Placental pericyte (primary cell): ENCODE results near the gene SRSF10. TPM values are rescaled to one million over a fixed set of nuclear protein-coding genes. Genes with fewer than 3 reads are reported as not detected.

Experiments
- small RNA-seq: library from RNA; depleted of rRNA; stranded (forward); fragments of <200 nt; gene quantifications from one replicate; pipeline ENCODE3, GENCODE V24; 2012; ENCODE audit warnings: low replicate concordance
- total RNA-seq: library from RNA; depleted of rRNA; stranded (reverse); fragments of >200 nt; gene quantifications from 2 replicates; pipeline ENCODE4 v1.2.3, GENCODE V29; 2012

The SRSF10 gene
- 102 and 125 TPM in 2 replicates for total RNA-seq

DNA sequence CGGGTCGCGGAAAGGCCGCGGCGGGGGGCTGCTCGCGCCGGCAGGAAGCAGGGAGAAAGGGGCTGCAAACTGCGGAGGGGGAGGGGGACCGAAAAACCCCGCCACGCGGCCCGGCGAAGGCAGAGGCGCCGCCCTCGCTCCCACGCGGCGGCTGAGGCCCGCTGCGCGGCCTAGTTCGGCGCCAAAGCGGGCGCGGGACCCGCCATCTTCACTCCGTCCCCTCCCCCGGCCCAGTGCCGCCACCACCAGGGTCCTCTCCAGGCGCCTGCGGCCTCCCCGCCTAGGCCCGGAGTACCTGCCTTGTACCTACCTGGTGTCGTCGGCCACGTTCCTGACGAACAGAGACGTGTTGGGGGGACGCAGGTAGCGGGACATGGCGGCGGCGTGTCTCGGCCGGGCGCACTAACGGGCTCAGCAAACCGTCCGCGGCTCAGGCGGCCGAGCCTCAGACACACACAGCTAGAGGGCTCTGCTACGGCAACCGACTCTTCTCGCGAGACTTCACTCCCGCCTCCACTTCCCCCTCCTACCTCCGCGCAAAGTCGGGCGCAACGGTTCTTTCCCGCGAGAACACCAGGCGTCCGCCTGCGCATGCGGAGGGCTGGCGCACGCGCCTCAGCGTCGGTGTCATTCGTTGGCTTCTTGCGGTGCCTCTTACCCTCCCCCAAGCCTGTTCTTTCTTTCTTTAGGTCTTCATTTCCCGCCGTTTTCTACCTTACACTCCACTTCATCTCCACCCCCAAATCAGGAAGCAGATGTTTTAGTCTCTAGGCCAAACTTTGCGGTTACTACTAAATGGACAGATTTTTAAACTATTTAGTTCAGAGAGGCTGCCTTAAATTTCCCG, at the start of gene SRSF10:
Gene SRSF10, minus strand, starts transcription at position 447 of the 847 bp plus-strand sequence. Its CDS starts 72 bp downstream, at position 375.

DNA sequence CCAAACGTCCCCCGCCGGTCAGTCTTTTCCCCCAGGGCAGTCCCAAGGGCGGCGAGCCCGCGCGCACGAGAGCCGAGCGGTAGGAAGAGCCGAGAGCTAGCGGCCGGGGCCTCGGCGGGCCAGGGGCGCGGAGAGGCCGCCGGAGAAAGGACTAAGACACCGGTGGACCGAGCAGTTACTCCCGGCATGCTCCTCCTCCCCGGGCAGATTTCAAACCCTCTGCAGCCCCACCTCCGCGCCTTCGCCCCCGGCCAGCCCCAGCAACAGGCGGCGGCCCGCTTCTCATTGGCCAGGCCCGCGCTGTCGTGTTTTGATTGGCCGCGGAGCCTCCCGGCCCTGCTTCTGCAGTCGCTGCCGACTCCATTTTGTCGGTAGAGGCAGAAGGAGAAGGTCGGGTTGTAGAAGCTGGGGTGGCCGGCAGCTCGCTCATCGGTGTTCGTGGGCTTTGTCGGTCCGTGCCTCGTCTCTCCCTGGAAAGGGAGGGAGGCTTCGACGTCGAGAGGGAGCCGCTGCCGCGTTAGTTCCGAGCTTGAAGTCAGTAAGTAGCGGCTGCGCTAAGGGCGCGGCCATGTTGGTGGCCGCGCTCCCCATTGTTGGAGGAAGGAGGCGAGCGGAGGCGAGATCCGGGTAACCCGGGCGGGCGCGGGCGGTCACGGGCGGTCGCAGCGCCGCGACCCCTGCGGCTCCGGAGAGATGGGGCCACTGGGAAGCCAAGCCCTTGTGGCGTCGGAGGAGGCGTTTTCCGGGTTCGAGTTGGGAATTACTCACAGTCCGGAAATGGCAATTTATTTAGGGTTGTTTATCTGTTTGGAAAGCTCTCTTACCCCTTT, 20.5 kb downstream of the SRSF10 start, which contains the start of gene PNRC2:
Gene PNRC2, plus strand, starts transcription at position 368 of the 830 bp plus-strand sequence. CDS start 1,630 bp downstream, outside the sequence.

Small RNA genes within 50 kb of the gene (small RNA-seq; reads per million reads assigned to genes)
- not detected for gene MIR378F

Other genes with a start within 250 kb of the SRSF10 start
- gene ELOA, start 236.9 kb downstream of the SRSF10 start, total RNA-seq, result 48.4 and 56.4 TPM in 2 replicates
- gene PITHD1, start 201.9 kb downstream of the SRSF10 start, total RNA-seq, result 22.3 and 36.8 TPM in 2 replicates
- gene LYPLA2, start 189.2 kb downstream of the SRSF10 start, total RNA-seq, result 53.2 and 96.9 TPM in 2 replicates
- 42.7 and 63.9 TPM in 2 replicates for gene GALE, start 179.6 kb downstream of the SRSF10 start, total RNA-seq
- 18.5 and 42.0 TPM in 2 replicates for gene HMGCL, start 154.9 kb downstream of the SRSF10 start, total RNA-seq
- gene FUCA1, start 112.0 kb downstream of the SRSF10 start, total RNA-seq, result 5.7 and 9.4 TPM in 2 replicates
- gene CNR2, start 67.0 kb downstream of the SRSF10 start, total RNA-seq, result not detected in 2 replicates
- gene PNRC2, start 20.5 kb downstream of the SRSF10 start, total RNA-seq, result 68.9 and 83.4 TPM in 2 replicates
- gene MYOM3, start 131.8 kb upstream of the SRSF10 start, total RNA-seq, result 0.14 TPM in 1 of 2 replicates, not detected in the other
- gene IL22RA1, start 162.8 kb upstream of the SRSF10 start, total RNA-seq, result under 0.01 TPM in 1 of 2 replicates, not detected in the other
- gene IFNLR1, start 207.0 kb upstream of the SRSF10 start, total RNA-seq, result not detected in 2 replicates